HepG2 (cell line): ENCODE measurements around the gene DNAI4. TPM values are rescaled to one million over a fixed set of nuclear protein-coding genes. Genes with fewer than 3 reads are reported as not detected.
A peak's percentile ranks its signal among the peaks of the same experiment; 100 is the strongest.
"Not testable (repeated sequence)": the region's sequence is repeated elsewhere in the genome, so short reads cannot be mapped to it uniquely, and the experiment has no call there.

Experiments
- ATAC-seq: fragments of 200-7000 bp; cut with Tn5 transposase; 3 replicates; pipeline ENCODE4 v1.9.1; 2020; ENCODE audit warnings: mild to moderate bottlenecking, moderate library complexity
- BruUV-seq: library from RNA; stranded (reverse); fragments of 400-500 nt; replicated peaks from 2 replicates; lab custom pipeline; 2021; lab: Mats Ljungman, UMichigan
- CTCF ChIA-PET: fragments of 300-600 bp; formaldehyde crosslinking; extraction: SDS; loops from one replicate; lab custom pipeline; 2021; ENCODE audit warnings: low total read pairs, inconsistent platforms, low intra/inter-chr PET ratio; lab: Yijun Ruan, JAX
- POLR2A ChIA-PET: fragments of 350-600 bp; sonication (Branson Sonifier 250); formaldehyde crosslinking; loops from one replicate; lab custom pipeline; 2020; ENCODE audit warnings: antibody characterized with exemption, inconsistent platforms; lab: Yijun Ruan, JAX
- DNase-seq: peaks from one replicate; pipeline ENCODE4 v3.0.0-alpha.2; 2015; ENCODE audit warnings: low spot score
- FAIRE-seq: peaks from 3 replicates; lab custom pipeline; 2011; peaks lifted over from hg19 to GRCh38; lab: Jason Lieb, UNC
- H2AFZ ChIP-seq: one replicate; pipeline ENCODE4 v1.6.1; 2011; ENCODE audit warnings: low read length, inconsistent platforms
- H3K27ac ChIP-seq: fragments of 300-600 bp; 3 replicates; pipeline ENCODE4 v1.8.0; 2011; ENCODE audit warnings: mixed run types, mild to moderate bottlenecking, mixed read lengths, low read length, inconsistent platforms; ENCODE audit not compliant: insufficient read depth; ENCODE audit errors: extremely low read length
- H3K27me3 ChIP-seq, 2 experiments: fragments of 200-600 bp in 1 of 2; 2 replicates in 1 of 2; 3 replicates in 1 of 2; pipeline versions ENCODE4 v1.6.0 to v1.8.0; 2011; ENCODE audit warnings: low read length in 2 of 2, mild to moderate bottlenecking in 2 of 2, moderate library complexity in 2 of 2, inconsistent platforms in 1 of 2; ENCODE audit not compliant: insufficient read depth in 2 of 2, control insufficient read depth in 1 of 2
- H3K36me3 ChIP-seq, 2 experiments: fragments of 200-600 bp in 1 of 2; replicated peaks in 1 of 2; 2 replicates in 1 of 2; 3 replicates in 1 of 2; pipeline versions ENCODE4 v1.5.1 to v1.8.0; 2011; ENCODE audit warnings: low read length in 2 of 2, inconsistent platforms in 1 of 2; ENCODE audit not compliant: insufficient read depth in 2 of 2, control insufficient read depth in 1 of 2
- H3K4me1 ChIP-seq: 2 replicates; pipeline ENCODE4 v1.5.1; 2012; ENCODE audit warnings: low read length, inconsistent platforms; ENCODE audit not compliant: insufficient read depth
- H3K4me2 ChIP-seq: 2 replicates; pipeline ENCODE4 v1.6.0; 2011; ENCODE audit warnings: low read depth, low read length, inconsistent platforms
- H3K4me3 ChIP-seq, 3 experiments: fragments of 200-600 bp in 1 of 3; sonication (generic), shearing (Covaris generic) in 1 of 3; replicated peaks in 1 of 3; 2 replicates each; pipeline ENCODE4 v1.5.1; 2011 to 2016; ENCODE audit warnings: low read length in 3 of 3, inconsistent platforms in 2 of 3, low read depth in 2 of 3, mild to moderate bottlenecking in 2 of 3, control low read depth in 1 of 3, mixed read lengths in 1 of 3; ENCODE audit not compliant: insufficient read depth in 1 of 3
- H3K79me2 ChIP-seq: one replicate; pipeline ENCODE4 v1.6.1; 2011; ENCODE audit warnings: low read length, inconsistent platforms; ENCODE audit not compliant: insufficient read depth
- H3K9ac ChIP-seq: 2 replicates; pipeline ENCODE4 v1.6.0; 2011; ENCODE audit warnings: mild to moderate bottlenecking, low read depth, low read length, inconsistent platforms; ENCODE audit not compliant: insufficient read depth
- H3K9me3 ChIP-seq: 2 replicates; pipeline ENCODE4 v1.5.1; 2012; ENCODE audit warnings: mild to moderate bottlenecking, low read length
- H4K20me1 ChIP-seq: 2 replicates; pipeline ENCODE4 v1.6.0; 2011; ENCODE audit warnings: inconsistent platforms, mild to moderate bottlenecking, low read length, moderate library complexity; ENCODE audit not compliant: insufficient read depth
- ATF7 ChIP-seq, 2 experiments: fragments of 450-650 bp in 1 of 2; sonication (generic) in 1 of 2; formaldehyde crosslinking in 1 of 2; IDR thresholded peaks; 2 replicates each; pipeline versions ENCODE4 v1.4.0 to v1.6.1; 2016 to 2020; ENCODE audit warnings: antibody characterized with exemption in 1 of 2, mild to moderate bottlenecking in 1 of 2, missing genetic modification reagents in 1 of 2
- HMGA1 ChIP-seq: sonication (generic); formaldehyde crosslinking; conservative IDR thresholded peaks from 2 replicates; pipeline ENCODE4 v1.4.0; 2020; ENCODE audit warnings: missing genetic modification reagents
- MEIS2 ChIP-seq: sonication (generic); formaldehyde crosslinking; IDR thresholded peaks from 2 replicates; pipeline ENCODE4 v1.9.0; 2021; ENCODE audit warnings: mild to moderate bottlenecking, missing genetic modification reagents
- WGBS: methylation state at CpG from one replicate; pipeline ENCODE4 v1.1.6; 2017; ENCODE audit warnings: low lambda C conversion rate; 5-methylcytosine and 5-hydroxymethylcytosine counted together
- in situ Hi-C: cut with HindIII; loops from 2 replicates; pipeline ENCODE4 v1.10.0; 2017; ENCODE audit warnings: low pct_unique_long_range_greater_than_20kb; ENCODE audit not compliant: extremely low pct_ligation_motif_present
- intact Hi-C: fragments of 100-400 bp; cut with micrococcal nuclease; formaldehyde crosslinking; loops from one replicate; pipeline ENCODE4 v1.10.0; 2022; ENCODE audit not compliant: unreplicated experiment
- polyA plus RNA-seq, 8 experiments: library from polyadenylated mRNA; depleted of rRNA in 3 of 8; stranded (reverse) in 7 of 8; unstranded in 1 of 8; fragments of >200 nt; fragmentation: Illumina TruSeq in 4 of 8; extraction: Trizol in 4 of 8; gene quantifications; 2 replicates each; pipeline versions ENCODE4 v1.2.1 to v1.2.3, GENCODE V29; 2011 to 2016; ENCODE audit warnings: low read depth in 4 of 8, missing spikeins in 1 of 8, mixed read lengths in 1 of 8; ENCODE audit not compliant: insufficient read depth in 1 of 8
- total RNA-seq, 5 experiments: library from RNA; depleted of rRNA; stranded (reverse); fragments of >200 nt; fragmentation: Illumina TruSeq; extraction: Trizol; gene quantifications; 2 replicates each; pipeline ENCODE4 v1.2.3, GENCODE V29; 2016; ENCODE audit warnings: low read depth in 1 of 5

Gene DNAI4
- total and polyA plus RNA-seq, 2 of the 13 experiments (the other 11 are each of a cell fraction or from before 2014, with no cell fraction given) = 0.04 to 0.08 TPM

GRCh38 chr1:66809736-66810326 lies 114.8 kb downstream of the DNAI4 start:
- no peak for FAIRE-seq
- CTCF ChIA-PET = no interaction called here

GRCh38 chr1:66809245-66809644 lies 115.4 kb downstream of the DNAI4 start:
- H3K4me1 ChIP-seq = no peaks in the 10 kb centered on the region
- ATAC-seq = no peak
- in situ Hi-C loops (no loop called here), intact Hi-C loops (no loop called here)
- no peak for DNase-seq
- no peak overlapping the region for H3K27ac ChIP-seq
- TF ChIP-seq HMGA1 (CRISPR knock-in tag) = no peak
- H4K20me1 ChIP-seq = no peaks in the 10 kb centered on the region
- no peak overlapping the region for H3K9ac ChIP-seq
- no peak overlapping the region for H3K4me2 ChIP-seq
- 0% methylated on average over 1 of the region's 1 CpG for WGBS
- ChIA-PET POLR2A (no interaction called here), CTCF (no interaction called here)
- H3K4me3 ChIP-seq = no peak overlapping the region
- H2AFZ ChIP-seq = no peak overlapping the region
- H3K79me2 ChIP-seq = no peaks in the 10 kb centered on the region
- no peaks in the 10 kb centered on the region for H3K27me3 ChIP-seq
- H3K36me3 ChIP-seq = no peaks in the 10 kb centered on the region
- no peaks in the 10 kb centered on the region for H3K9me3 ChIP-seq
- BruUV-seq = no TSS peak
- FAIRE-seq = no peak

More at GRCh38 chr1:66809736-66810326, 114.8 kb downstream of the DNAI4 start:
- TF ChIP-seq MEIS2 (CRISPR knock-in tag) (no peak), ATF7 (IDR thresholded peaks at IDR 0.05) (peak; percentile 31), ATF7 (CRISPR knock-in tag; IDR thresholded peaks at IDR 0.05) (no peak)
- POLR2A ChIA-PET = no interaction called here
- DNase-seq (no peak), ATAC-seq (no peak)
- no peaks in the 10 kb centered on the region for H3K36me3 ChIP-seq
- intact Hi-C loops (no loop called here), in situ Hi-C loops (no loop called here)
- H4K20me1 ChIP-seq = no peaks in the 10 kb centered on the region
- no peaks in the 10 kb centered on the region for H3K4me1 ChIP-seq
- no peaks in the 10 kb centered on the region for H3K9me3 ChIP-seq
- no peak overlapping the region for H3K4me3 ChIP-seq
- no peak overlapping the region for H2AFZ ChIP-seq
- WGBS = 0% methylated on average over 1 of the region's 1 CpG
- H3K79me2 ChIP-seq = no peaks in the 10 kb centered on the region
- H3K9ac ChIP-seq = no peak overlapping the region
- no peaks in the 10 kb centered on the region for H3K27me3 ChIP-seq
- no peak overlapping the region for H3K4me2 ChIP-seq
- H3K27ac ChIP-seq = no peak overlapping the region
- BruUV-seq = no TSS peak

- CTCF ChIA-PET, ATAC-seq, in situ Hi-C loops: not testable (repeated sequence)
These were observed 128.8 kb downstream of the DNAI4 start for GRCh38 chr1:66795839-66796238.

More at GRCh38 chr1:66795839-66796238, 128.8 kb downstream of the DNAI4 start:
- H3K27ac ChIP-seq, H3K79me2 ChIP-seq, H4K20me1 ChIP-seq, H3K27me3 ChIP-seq, FAIRE-seq, H3K36me3 ChIP-seq, POLR2A ChIA-PET, H3K9ac ChIP-seq, intact Hi-C loops, H2AFZ ChIP-seq, H3K4me1 ChIP-seq, H3K4me2 ChIP-seq, BruUV-seq, H3K4me3 ChIP-seq, H3K9me3 ChIP-seq, DNase-seq: not testable (repeated sequence)
- WGBS = 30% methylated on average over 2 of the region's 2 CpGs
